Karpas-422 (cell line): ENCODE data around the gene DYDC2. TPM values are rescaled to one million over a fixed set of nuclear protein-coding genes. Genes with fewer than 3 reads are reported as not detected.
"Not testable (repeated sequence)": the region's sequence is repeated elsewhere in the genome, so short reads cannot be mapped to it uniquely, and the experiment has no call there.

Experiments used
- DNase-seq: peaks from one replicate; pipeline ENCODE4 v3.0.0-alpha.2; 2015
- H2AFZ ChIP-seq: fragments of 200-600 bp; sonication (generic); 2 replicates; pipeline ENCODE4 v1.6.1; 2014; ENCODE audit warnings: antibody characterized with exemption, low read length, mixed read lengths
- H3K27ac ChIP-seq: fragments of 200-600 bp; sonication (generic); 2 replicates; pipeline ENCODE4 v1.5.1; 2014; ENCODE audit warnings: mild to moderate bottlenecking, low read length, moderate library complexity
- H3K27me3 ChIP-seq: fragments of 200-600 bp; sonication (generic); 2 replicates; pipeline ENCODE4 v1.6.1; 2014; ENCODE audit warnings: low read length, mixed read lengths
- H3K36me3 ChIP-seq: fragments of 200-600 bp; sonication (generic); 2 replicates; pipeline ENCODE4 v1.6.1; 2014; ENCODE audit warnings: low read length, mixed read lengths; ENCODE audit not compliant: insufficient read depth
- H3K4me1 ChIP-seq: fragments of 200-600 bp; sonication (generic); 2 replicates; pipeline ENCODE4 v1.6.1; 2014; ENCODE audit warnings: mild to moderate bottlenecking, low read length, mixed read lengths
- H3K4me2 ChIP-seq: fragments of 200-600 bp; sonication (generic); 2 replicates; pipeline ENCODE4 v1.6.1; 2014; ENCODE audit warnings: low read length, low read depth, mild to moderate bottlenecking; ENCODE audit not compliant: poor library complexity, severe bottlenecking
- H3K4me3 ChIP-seq: fragments of 200-600 bp; sonication (generic); 2 replicates; pipeline ENCODE4 v1.5.1; 2014; ENCODE audit warnings: mild to moderate bottlenecking, antibody characterized with exemption, low read length, mixed read lengths
- H3K79me2 ChIP-seq: fragments of 200-600 bp; sonication (generic); 2 replicates; pipeline ENCODE4 v1.6.1; 2014; ENCODE audit warnings: mild to moderate bottlenecking, low read length, mixed read lengths
- H3K9ac ChIP-seq: fragments of 200-600 bp; sonication (generic); 2 replicates; pipeline ENCODE4 v1.6.0; 2014; ENCODE audit warnings: low read length
- H3K9me2 ChIP-seq: fragments of 200-600 bp; sonication (generic), shearing (Covaris generic); replicated peaks from 2 replicates; pipeline ENCODE4 v1.6.0; 2014; ENCODE audit warnings: mild to moderate bottlenecking, low read length, moderate library complexity; ENCODE audit not compliant: insufficient read depth
- H3K9me3 ChIP-seq: fragments of 300-700, 200-600 bp; sonication (generic); 2 replicates; pipeline ENCODE4 v1.6.1; 2014; ENCODE audit warnings: low read length, mixed read lengths
- H4K20me1 ChIP-seq: fragments of 200-600 bp; sonication (generic); 2 replicates; pipeline ENCODE4 v1.6.1; 2014; ENCODE audit warnings: mild to moderate bottlenecking, antibody characterized with exemption, low read length, low read depth; ENCODE audit not compliant: insufficient read depth
- total RNA-seq: library from RNA; depleted of rRNA; stranded (reverse); fragments of >200 nt; shearing (Covaris generic); gene quantifications from 2 replicates; pipeline ENCODE4 v1.2.3, GENCODE V29; 2014; ENCODE audit warnings: low replicate concordance

DYDC2 gene
- total RNA-seq, 1 experiment from 2014 or later = 0.37 TPM

GRCh38 chr10:80351220-80351619, 5.4 kb upstream of the DYDC2 start:
- H3K9ac ChIP-seq = no peak overlapping the region
- H3K27ac ChIP-seq = no peak overlapping the region
- H3K4me2 ChIP-seq = no peak overlapping the region
- no peaks in the 10 kb centered on the region for H4K20me1 ChIP-seq
- no peaks in the 10 kb centered on the region for H3K4me1 ChIP-seq
- H3K79me2 ChIP-seq = no peaks in the 10 kb centered on the region
- H3K4me3 ChIP-seq = no peak overlapping the region
- no peak overlapping the region for H2AFZ ChIP-seq
- H3K9me2 ChIP-seq = no peaks in the 10 kb centered on the region
- H3K27me3 ChIP-seq = no peaks in the 10 kb centered on the region
- no peak for DNase-seq
- no peaks in the 10 kb centered on the region for H3K36me3 ChIP-seq
- H3K9me3 ChIP-seq = no peaks in the 10 kb centered on the region

GRCh38 chr10:80356989-80357850, 639 bp downstream of the DYDC2 start:
- Histone ChIP-seq H3K9me2 (no peaks in the 10 kb centered on the region), H2AFZ (no peak overlapping the region), H3K27me3 (no peaks in the 10 kb centered on the region), H3K4me2 (no peak overlapping the region), H3K79me2 (no peaks in the 10 kb centered on the region), H3K4me1 (no peaks in the 10 kb centered on the region), H3K9me3 (no peaks in the 10 kb centered on the region), H3K4me3 (no peak overlapping the region), H3K36me3 (no peaks in the 10 kb centered on the region), H3K9ac (no peak overlapping the region), H3K27ac (no peak overlapping the region), H4K20me1 (no peaks in the 10 kb centered on the region)
- no peak for DNase-seq

GRCh38 chr10:80357851-80358125, 1.2 kb downstream of the DYDC2 start:
- H3K79me2 ChIP-seq = no peaks in the 10 kb centered on the region
- H3K9me3 ChIP-seq = no peaks in the 10 kb centered on the region
- H3K9me2 ChIP-seq = no peaks in the 10 kb centered on the region
- no peaks in the 10 kb centered on the region for H3K27me3 ChIP-seq
- H3K4me1 ChIP-seq = no peaks in the 10 kb centered on the region
- no peak for DNase-seq
- H2AFZ ChIP-seq = no peak overlapping the region
- H3K4me2 ChIP-seq = no peak overlapping the region
- H3K9ac ChIP-seq = no peak overlapping the region
- no peaks in the 10 kb centered on the region for H3K36me3 ChIP-seq
- H3K4me3 ChIP-seq = no peak overlapping the region
- no peak overlapping the region for H3K27ac ChIP-seq
- H4K20me1 ChIP-seq = no peaks in the 10 kb centered on the region

- not testable (repeated sequence) for H4K20me1 ChIP-seq, H3K9ac ChIP-seq, H3K9me3 ChIP-seq, H3K36me3 ChIP-seq, H3K9me2 ChIP-seq, H3K4me1 ChIP-seq, H2AFZ ChIP-seq, H3K4me3 ChIP-seq, H3K4me2 ChIP-seq, H3K27me3 ChIP-seq, H3K79me2 ChIP-seq, DNase-seq, H3K27ac ChIP-seq
These were observed 2.3 kb downstream of the DYDC2 start for GRCh38 chr10:80358925-80359324.

- no peaks in the 10 kb centered on the region for H4K20me1 ChIP-seq
- DNase-seq = no peak
- H2AFZ ChIP-seq = no peak overlapping the region
- no peak overlapping the region for H3K9ac ChIP-seq
- no peaks in the 10 kb centered on the region for H3K9me3 ChIP-seq
- H3K79me2 ChIP-seq = no peaks in the 10 kb centered on the region
- no peaks in the 10 kb centered on the region for H3K4me1 ChIP-seq
- H3K4me3 ChIP-seq = no peak overlapping the region
- no peaks in the 10 kb centered on the region for H3K27me3 ChIP-seq
- no peaks in the 10 kb centered on the region for H3K36me3 ChIP-seq
- no peaks in the 10 kb centered on the region for H3K9me2 ChIP-seq
- H3K27ac ChIP-seq = no peak overlapping the region
- no peak overlapping the region for H3K4me2 ChIP-seq
These were observed 3.1 kb downstream of the DYDC2 start for GRCh38 chr10:80359644-80360043.

- Histone ChIP-seq H3K27me3 (no peaks in the 10 kb centered on the region), H3K9me3 (peaks cover 12% of the 10 kb centered on the region), H3K4me1 (no peaks in the 10 kb centered on the region), H3K9me2 (no peaks in the 10 kb centered on the region), H3K4me3 (no peak overlapping the region), H2AFZ (no peak overlapping the region), H3K27ac (no peak overlapping the region), H3K79me2 (no peaks in the 10 kb centered on the region), H3K4me2 (no peak overlapping the region), H3K36me3 (no peaks in the 10 kb centered on the region), H3K9ac (no peak overlapping the region), H4K20me1 (no peaks in the 10 kb centered on the region)
- no peak for DNase-seq
These were observed 8.9 kb downstream of the DYDC2 start for GRCh38 chr10:80365510-80365909.

GRCh38 chr10:80371467-80371866, 14.9 kb downstream of the DYDC2 start:
- Histone ChIP-seq H3K4me3 (no peak overlapping the region), H3K79me2 (no peaks in the 10 kb centered on the region), H3K4me2 (no peak overlapping the region), H3K36me3 (no peaks in the 10 kb centered on the region), H4K20me1 (no peaks in the 10 kb centered on the region), H2AFZ (no peak overlapping the region), H3K27ac (no peak overlapping the region), H3K9me3 (peaks cover 12% of the 10 kb centered on the region), H3K4me1 (no peaks in the 10 kb centered on the region), H3K9ac (no peak overlapping the region), H3K27me3 (no peaks in the 10 kb centered on the region), H3K9me2 (no peaks in the 10 kb centered on the region)
- DNase-seq = no peak

GRCh38 chr10:80372675-80373074, 16.1 kb downstream of the DYDC2 start:
- Histone ChIP-seq H4K20me1 (no peaks in the 10 kb centered on the region), H3K4me1 (no peaks in the 10 kb centered on the region), H3K9me2 (no peaks in the 10 kb centered on the region), H3K36me3 (no peaks in the 10 kb centered on the region), H3K4me2 (no peak overlapping the region), H3K27ac (no peak overlapping the region), H3K79me2 (no peaks in the 10 kb centered on the region), H2AFZ (no peak overlapping the region), H3K9ac (no peak overlapping the region), H3K9me3 (0 out of 2 replicates have a peak, but pooled peaks cover 3% of the 10 kb centered on the region), H3K27me3 (no peaks in the 10 kb centered on the region), H3K4me3 (no peak overlapping the region)
- no peak for DNase-seq
